ENCODE results near the gene GPR17.
A peak's percentile ranks its signal among the peaks of the same experiment; 100 is the strongest.

Gene GPR17

DNA sequence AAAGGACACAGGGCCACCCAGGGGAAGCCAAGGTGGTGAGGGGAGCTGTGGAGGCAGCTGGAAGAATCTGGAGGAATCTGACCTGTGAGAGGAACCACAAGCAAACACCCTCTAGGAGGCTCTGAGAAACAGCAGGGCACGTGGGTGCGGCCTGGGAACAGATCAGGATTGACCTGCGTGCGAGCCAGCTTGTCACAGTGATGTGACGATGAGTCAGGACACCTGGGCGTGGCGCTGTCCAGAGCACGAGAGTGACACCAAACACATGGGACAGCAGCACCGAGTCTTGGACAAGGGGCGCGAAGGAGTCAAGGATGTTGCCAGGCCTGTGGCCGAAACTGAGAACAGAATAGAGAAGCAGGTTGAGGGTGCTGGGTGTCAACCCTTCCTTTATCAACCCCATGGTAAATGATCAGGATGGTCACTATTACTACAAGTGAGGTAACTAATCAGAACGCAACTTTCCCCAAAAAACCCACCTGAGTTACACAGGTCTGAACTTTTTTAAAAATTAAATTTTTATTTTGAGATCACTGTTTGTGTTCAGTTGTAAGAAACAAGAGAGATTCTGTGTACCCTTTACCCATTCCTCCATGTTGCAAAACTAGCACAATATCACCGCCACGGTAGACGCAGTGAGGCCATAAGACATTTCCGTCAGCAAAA lies 54.7 kb downstream of the GPR17 start:
- DNase-seq (ENCODE audit: low read depth), result no peak
- TF ChIP-seq, protein P1, sequence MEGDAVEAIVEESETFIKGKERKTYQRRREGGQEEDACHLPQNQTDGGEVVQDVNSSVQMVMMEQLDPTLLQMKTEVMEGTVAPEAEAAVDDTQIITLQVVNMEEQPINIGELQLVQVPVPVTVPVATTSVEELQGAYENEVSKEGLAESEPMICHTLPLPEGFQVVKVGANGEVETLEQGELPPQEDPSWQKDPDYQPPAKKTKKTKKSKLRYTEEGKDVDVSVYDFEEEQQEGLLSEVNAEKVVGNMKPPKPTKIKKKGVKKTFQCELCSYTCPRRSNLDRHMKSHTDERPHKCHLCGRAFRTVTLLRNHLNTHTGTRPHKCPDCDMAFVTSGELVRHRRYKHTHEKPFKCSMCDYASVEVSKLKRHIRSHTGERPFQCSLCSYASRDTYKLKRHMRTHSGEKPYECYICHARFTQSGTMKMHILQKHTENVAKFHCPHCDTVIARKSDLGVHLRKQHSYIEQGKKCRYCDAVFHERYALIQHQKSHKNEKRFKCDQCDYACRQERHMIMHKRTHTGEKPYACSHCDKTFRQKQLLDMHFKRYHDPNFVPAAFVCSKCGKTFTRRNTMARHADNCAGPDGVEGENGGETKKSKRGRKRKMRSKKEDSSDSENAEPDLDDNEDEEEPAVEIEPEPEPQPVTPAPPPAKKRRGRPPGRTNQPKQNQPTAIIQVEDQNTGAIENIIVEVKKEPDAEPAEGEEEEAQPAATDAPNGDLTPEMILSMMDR (conservative IDR thresholded peaks at IDR 0.05; ENCODE audit: low read depth, low read length), result peak; percentile 2
- peak overlapping the region; percentile 77 for H3K4me3 ChIP-seq (ENCODE audit: low read length)

DNA sequence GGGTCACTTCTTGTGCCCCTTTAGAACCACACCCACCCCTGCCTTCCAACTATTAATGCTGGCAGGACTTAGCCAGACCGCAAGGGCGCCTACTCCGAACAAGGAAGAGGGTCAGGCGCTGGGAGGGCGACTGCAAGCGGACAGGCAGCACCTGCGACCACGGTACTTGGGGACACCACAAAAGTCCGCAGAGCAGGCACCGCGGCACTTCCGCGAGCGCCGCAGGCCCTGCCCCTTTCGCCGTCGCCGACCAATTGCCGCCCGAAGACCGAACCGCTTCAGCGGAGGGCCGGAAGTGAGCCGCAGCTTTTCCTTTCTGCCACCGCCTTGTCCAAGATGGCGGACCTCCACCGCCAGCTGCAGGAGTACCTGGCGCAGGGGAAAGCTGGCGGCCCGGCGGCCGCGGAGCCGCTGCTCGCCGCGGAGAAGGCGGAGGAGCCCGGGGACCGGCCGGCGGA lies 55.3 kb downstream of the GPR17 start, which contains the start of gene SFT2D3:
SFT2D3 (plus strand) TSS at position 305 of the 458 bp plus-strand sequence; CDS start at position 337, 32 bp downstream.
- DNase-seq (ENCODE audit: low read depth), result peak; percentile 65
- TF ChIP-seq, protein P1 (conservative IDR thresholded peaks at IDR 0.05; ENCODE audit: low read depth, low read length), result no peak
- peak within 1 kb of the TSS; percentile 77 for H3K4me3 ChIP-seq (ENCODE audit: low read length)

- TF ChIP-seq, protein P1 (conservative IDR thresholded peaks at IDR 0.05; ENCODE audit: low read depth, low read length), result no peak
Measured at GRCh38 chr2:127701651-127702394, 55.9 kb downstream of the GPR17 start.

More at GRCh38 chr2:127701651-127702394, 55.9 kb downstream of the GPR17 start:
- peak overlapping the region; percentile 77 for H3K4me3 ChIP-seq (ENCODE audit: low read length)
- peak; percentile 49 for DNase-seq (ENCODE audit: low read depth)
